Measurements from ENCODE around the gene G6PC3.
"Not testable (repeated sequence)": the region's sequence is repeated elsewhere in the genome, so short reads cannot be mapped to it uniquely, and the experiment has no call there.

Gene G6PC3

GRCh38 chr17:44043272-44043696, 27.3 kb upstream of the G6PC3 start:
- CTCF ChIA-PET = interaction anchor here (0.5 to 5.8 kb wide), 6 partner anchors 23 to 125 kb away, joined by 3 to 59 read pairs (median 6); partner anchors contain the start of genes LSM12 and PPY
- Mint-ChIP-seq H3K27me3 (no peaks in the 10 kb centered on the region), H3K4me3 (no peak overlapping the region), H3K27ac (no peak overlapping the region), H3K9me3 (no peaks in the 10 kb centered on the region), H3K4me1 (peaks cover 21% of the 10 kb centered on the region), H3K36me3 (peaks cover 26% of the 10 kb centered on the region)
- no peak for DNase-seq

- CTCF ChIA-PET = interaction anchor here (0.6 to 5.8 kb wide), 4 partner anchors 22 to 288 kb away, joined by 3 to 59 read pairs (median 4); partner anchors contain the start of genes LSM12 and PPY
- Mint-ChIP-seq H3K4me3 (no peak overlapping the region), H3K27ac (peak overlapping the region; percentile 33), H3K27me3 (no peaks in the 10 kb centered on the region), H3K4me1 (peaks cover 21% of the 10 kb centered on the region), H3K36me3 (peaks cover 27% of the 10 kb centered on the region), H3K9me3 (no peaks in the 10 kb centered on the region)
- DNase-seq = no peak
Measured at GRCh38 chr17:44044071-44044470, 26.5 kb upstream of the G6PC3 start.

- H3K36me3 Mint-ChIP-seq = peaks cover 22% of the 10 kb centered on the region
- CTCF ChIA-PET = no interaction called here
- no peak overlapping the region for H3K4me3 Mint-ChIP-seq
- DNase-seq = no peak
- no peak overlapping the region for H3K27ac Mint-ChIP-seq
- H3K4me1 Mint-ChIP-seq = peaks cover 11% of the 10 kb centered on the region
- H3K9me3 Mint-ChIP-seq = no peaks in the 10 kb centered on the region
- no peaks in the 10 kb centered on the region for H3K27me3 Mint-ChIP-seq
Measured at GRCh38 chr17:44045486-44045885, 25.0 kb upstream of the G6PC3 start.

GRCh38 chr17:44046893-44047292, 23.6 kb upstream of the G6PC3 start:
- H3K4me3 Mint-ChIP-seq, H3K9me3 Mint-ChIP-seq, H3K4me1 Mint-ChIP-seq, H3K27me3 Mint-ChIP-seq, DNase-seq, H3K27ac Mint-ChIP-seq, CTCF ChIA-PET: not testable (repeated sequence)
- peaks cover 20% of the 10 kb centered on the region for H3K36me3 Mint-ChIP-seq

GRCh38 chr17:44049294-44050060, 21.1 kb upstream of the G6PC3 start:
- Mint-ChIP-seq H3K4me3 (no peak overlapping the region), H3K36me3 (peaks cover 36% of the 10 kb centered on the region), H3K27me3 (no peaks in the 10 kb centered on the region), H3K9me3 (no peaks in the 10 kb centered on the region), H3K4me1 (no peaks in the 10 kb centered on the region), H3K27ac (no peak overlapping the region)
- DNase-seq = no peak
- CTCF ChIA-PET = interaction anchor here (1.5 to 1.7 kb wide), 2 partner anchors 9 to 171 kb away, joined by 5 to 6 read pairs; no protein-coding TSS in a partner anchor

GRCh38 chr17:44053125-44053872, 17.2 kb upstream of the G6PC3 start:
- no peak overlapping the region for H3K27ac Mint-ChIP-seq
- no peaks in the 10 kb centered on the region for H3K9me3 Mint-ChIP-seq
- H3K4me3 Mint-ChIP-seq = no peak overlapping the region
- DNase-seq = no peak
- no peaks in the 10 kb centered on the region for H3K4me1 Mint-ChIP-seq
- peaks cover 35% of the 10 kb centered on the region for H3K36me3 Mint-ChIP-seq
- no peaks in the 10 kb centered on the region for H3K27me3 Mint-ChIP-seq
- CTCF ChIA-PET = no interaction called here

GRCh38 chr17:44059101-44059892, 11.2 kb upstream of the G6PC3 start:
- Mint-ChIP-seq H3K4me3 (no peak overlapping the region), H3K4me1 (peaks cover 40% of the 10 kb centered on the region), H3K9me3 (no peaks in the 10 kb centered on the region), H3K36me3 (peaks cover 50% of the 10 kb centered on the region), H3K27me3 (no peaks in the 10 kb centered on the region), H3K27ac (peak overlapping the region; percentile 71)
- no peak for DNase-seq
- CTCF ChIA-PET = interaction anchor here (1.0 kb wide), 1 partner anchor 181 kb away, joined by 3 read pairs; no protein-coding TSS in a partner anchor

- H3K27ac Mint-ChIP-seq = no peak overlapping the region
- CTCF ChIA-PET = interaction anchor here (1.3 kb wide), 1 partner anchor 10 kb away, joined by 3 read pairs; no protein-coding TSS in a partner anchor
- DNase-seq = no peak
- no peaks in the 10 kb centered on the region for H3K9me3 Mint-ChIP-seq
- H3K27me3 Mint-ChIP-seq = no peaks in the 10 kb centered on the region
- peaks cover 51% of the 10 kb centered on the region for H3K36me3 Mint-ChIP-seq
- H3K4me3 Mint-ChIP-seq = no peak overlapping the region
- peaks cover 48% of the 10 kb centered on the region for H3K4me1 Mint-ChIP-seq
Measured at GRCh38 chr17:44061446-44061845, 9.1 kb upstream of the G6PC3 start.

- no peak overlapping the region for H3K4me3 Mint-ChIP-seq
- CTCF ChIA-PET = no interaction called here
- H3K9me3 Mint-ChIP-seq = no peaks in the 10 kb centered on the region
- peaks cover 49% of the 10 kb centered on the region for H3K36me3 Mint-ChIP-seq
- H3K4me1 Mint-ChIP-seq = peaks cover 59% of the 10 kb centered on the region
- no peak for DNase-seq
- no peak overlapping the region for H3K27ac Mint-ChIP-seq
- no peaks in the 10 kb centered on the region for H3K27me3 Mint-ChIP-seq
Measured at GRCh38 chr17:44062871-44063270, 7.7 kb upstream of the G6PC3 start.

GRCh38 chr17:44063704-44064639, 6.6 kb upstream of the G6PC3 start:
- no peak for DNase-seq
- peak overlapping the region; percentile 64 for H3K27ac Mint-ChIP-seq
- H3K9me3 Mint-ChIP-seq = no peaks in the 10 kb centered on the region
- H3K4me1 Mint-ChIP-seq = peaks cover 60% of the 10 kb centered on the region
- H3K36me3 Mint-ChIP-seq = peaks cover 40% of the 10 kb centered on the region
- H3K4me3 Mint-ChIP-seq = peak overlapping the region; percentile 1
- CTCF ChIA-PET = interaction anchor here (0.9 kb wide), 1 partner anchor 36 kb away, joined by 4 read pairs; no protein-coding TSS in a partner anchor
- H3K27me3 Mint-ChIP-seq = no peaks in the 10 kb centered on the region

- peaks cover 25% of the 10 kb centered on the region for H3K36me3 Mint-ChIP-seq
- DNase-seq = peak; percentile 40
- no peaks in the 10 kb centered on the region for H3K9me3 Mint-ChIP-seq
- H3K27me3 Mint-ChIP-seq = no peaks in the 10 kb centered on the region
- H3K27ac Mint-ChIP-seq = peak overlapping the region; percentile 94
- peak overlapping the region; percentile 88 for H3K4me3 Mint-ChIP-seq
- CTCF ChIA-PET = interaction anchor here (0.9 to 1.5 kb wide), 2 partner anchors 18 to 22 kb away, joined by 3 to 5 read pairs; no protein-coding TSS in a partner anchor
- H3K4me1 Mint-ChIP-seq = peaks cover 55% of the 10 kb centered on the region
Measured at GRCh38 chr17:44065668-44066203, 4.8 kb upstream of the G6PC3 start.

GRCh38 chr17:44066204-44066930, 4.2 kb upstream of the G6PC3 start, which contains the start of gene LSM12:
LSM12 (minus strand) TSS chr17:44066671; CDS start chr17:44066587, 84 bp downstream.
- peak within 1 kb of the TSS; percentile 94 for H3K27ac Mint-ChIP-seq
- H3K27me3 Mint-ChIP-seq = no peaks in the 10 kb centered on the region
- CTCF ChIA-PET = interaction anchor here (0.9 to 1.5 kb wide), 4 partner anchors 17 to 144 kb away, joined by 3 to 5 read pairs (median 4); no protein-coding TSS in a partner anchor
- H3K36me3 Mint-ChIP-seq = peaks cover 22% of the 10 kb centered on the region
- peak within 1 kb of the TSS; percentile 88 for H3K4me3 Mint-ChIP-seq
- H3K9me3 Mint-ChIP-seq = no peaks in the 10 kb centered on the region
- H3K4me1 Mint-ChIP-seq = peaks cover 60% of the 10 kb centered on the region
- DNase-seq = peak; percentile 92

All from activated naive CD4-positive, alpha-beta T cell treated with anti-CD3 and anti-CD28 coated beads, Interleukin-2, amount 10 ng/mL, durations not matched to agents 7 days and 5 days (primary cell).